H1 (cell line): ENCODE measurements around the gene BCAS3. TPM values are rescaled to one million over a fixed set of nuclear protein-coding genes. Genes with fewer than 3 reads are reported as not detected.

Experiments used
- CTCF ChIA-PET: fragments of 300-600 bp; sonication (Branson Sonifier 250); formaldehyde crosslinking; loops from one replicate; lab custom pipeline; 2021; ENCODE audit not compliant: partially characterized antibody; lab: Charles Lee
- POLR2A ChIA-PET: fragments of 300-600 bp; sonication (Branson Sonifier 250); formaldehyde crosslinking; loops from one replicate; lab custom pipeline; 2021; ENCODE audit warnings: inconsistent platforms; ENCODE audit not compliant: partially characterized antibody; lab: Charles Lee
- DNase-seq, 2 experiments: peaks; one replicate each; pipeline versions ENCODE4 v3.0.0 to v3.0.0-alpha.2; 2010 to 2022; ENCODE audit warnings: low spot score in 2 of 2, low read depth in 1 of 2, mixed read lengths in 1 of 2
- FAIRE-seq: peaks from 2 replicates; lab custom pipeline; 2011; peaks lifted over from hg19 to GRCh38; lab: Jason Lieb, UNC
- H2AFZ ChIP-seq: 2 replicates; pipeline ENCODE4 v1.8.1; 2012; ENCODE audit warnings: low read length, inconsistent platforms
- H2AK5ac ChIP-seq: 2 replicates; pipeline ENCODE4 v1.6.1; 2013; ENCODE audit warnings: low read depth, low read length
- H2BK120ac ChIP-seq: replicated peaks from 2 replicates; pipeline ENCODE3; 2013; ENCODE audit warnings: low read depth, low read length, inconsistent platforms
- H2BK12ac ChIP-seq: 2 replicates; pipeline ENCODE4 v1.6.1; 2013; ENCODE audit warnings: low read depth, low read length
- H2BK15ac ChIP-seq: 2 replicates; pipeline ENCODE4 v1.6.1; 2013; ENCODE audit warnings: low read length
- H2BK20ac ChIP-seq: 2 replicates; pipeline ENCODE4 v1.6.1; 2013; ENCODE audit warnings: low read length
- H2BK5ac ChIP-seq: 2 replicates; pipeline ENCODE4 v1.6.1; 2013; ENCODE audit warnings: low read depth, low read length
- H3K14ac ChIP-seq: 2 replicates; pipeline ENCODE4 v1.6.1; 2013; ENCODE audit warnings: inconsistent platforms; ENCODE audit not compliant: insufficient read length
- H3K18ac ChIP-seq: 2 replicates; pipeline ENCODE4 v1.6.1; 2013; ENCODE audit warnings: low read length; ENCODE audit errors: extremely low read depth
- H3K23ac ChIP-seq: 2 replicates; pipeline ENCODE4 v1.6.1; 2013; ENCODE audit warnings: inconsistent platforms; ENCODE audit not compliant: insufficient read length
- H3K23me2 ChIP-seq: 2 replicates; pipeline ENCODE4 v1.6.1; 2013; ENCODE audit warnings: low read depth, low read length
- H3K27ac ChIP-seq: 2 replicates; pipeline ENCODE4 v1.6.1; 2011; ENCODE audit warnings: low read depth, low read length, inconsistent platforms
- H3K27me3 ChIP-seq, 4 experiments: replicated peaks in 1 of 4; 1 replicate in 1 of 4; 2 replicates in 3 of 4; pipeline versions ENCODE4 v1.6.1 to v1.8.1; 2011 to 2013; ENCODE audit warnings: low read length in 3 of 4, mild to moderate bottlenecking in 3 of 4, inconsistent platforms in 2 of 4, mixed read lengths in 2 of 4, moderate library complexity in 1 of 4; ENCODE audit not compliant: control insufficient read depth in 3 of 4, insufficient read depth in 3 of 4; ENCODE audit errors: extremely low read depth in 1 of 4
- H3K36me3 ChIP-seq, 4 experiments: 2 replicates each; pipeline versions ENCODE4 v1.6.1 to v1.8.1; 2011 to 2013; ENCODE audit warnings: mild to moderate bottlenecking in 4 of 4, low read length in 3 of 4, moderate library complexity in 2 of 4, control low read depth in 1 of 4, inconsistent platforms in 1 of 4; ENCODE audit not compliant: insufficient read depth in 4 of 4, control insufficient read depth in 2 of 4
- H3K4ac ChIP-seq: replicated peaks from 2 replicates; pipeline ENCODE3; 2013; ENCODE audit warnings: low read length, low read depth, mixed read lengths, inconsistent platforms; ENCODE audit not compliant: insufficient read length
- H3K4me1 ChIP-seq, 4 experiments: replicated peaks in 1 of 4; 1 replicate in 1 of 4; 2 replicates in 3 of 4; pipeline versions ENCODE4 v1.6.1 to v1.8.1; 2011 to 2013; ENCODE audit warnings: low read length in 3 of 4, inconsistent platforms in 2 of 4, mixed read lengths in 1 of 4; ENCODE audit not compliant: insufficient read depth in 4 of 4, control insufficient read depth in 3 of 4
- H3K4me2 ChIP-seq, 2 experiments: 2 replicates each; pipeline versions ENCODE4 v1.6.1 to v1.8.1; 2011 to 2013; ENCODE audit warnings: low read depth in 2 of 2, low read length in 2 of 2, control low read depth in 1 of 2, inconsistent platforms in 1 of 2, mild to moderate bottlenecking in 1 of 2; ENCODE audit not compliant: insufficient read depth in 1 of 2
- H3K4me3 ChIP-seq, 4 experiments: fragments of 200-600, 300-600 bp in 1 of 4; sonication (generic), shearing (Covaris generic), sonication (Bioruptor Twin) in 1 of 4; 2 replicates each; pipeline versions ENCODE4 v1.5.1 to v1.8.1; 2011 to 2016; ENCODE audit warnings: low read length in 4 of 4, low read depth in 3 of 4, control low read depth in 2 of 4, inconsistent platforms in 2 of 4, mild to moderate bottlenecking in 2 of 4, mixed read lengths in 1 of 4, moderate library complexity in 1 of 4; ENCODE audit not compliant: insufficient read depth in 2 of 4; ENCODE audit errors: extremely low read depth in 1 of 4
- H3K56ac ChIP-seq: replicated peaks from 2 replicates; pipeline ENCODE3; 2013; ENCODE audit warnings: low read depth, mild to moderate bottlenecking, mixed read lengths, low read length, inconsistent platforms; ENCODE audit not compliant: insufficient read length
- H3K79me1 ChIP-seq: 2 replicates; pipeline ENCODE4 v1.6.1; 2013; ENCODE audit warnings: low read depth, low read length, control low read depth
- H3K79me2 ChIP-seq, 2 experiments: 2 replicates each; pipeline versions ENCODE4 v1.6.1 to v1.8.1; 2012 to 2013; ENCODE audit warnings: low read length in 2 of 2, mild to moderate bottlenecking in 2 of 2, inconsistent platforms in 1 of 2; ENCODE audit not compliant: insufficient read depth in 2 of 2, control insufficient read depth in 1 of 2
- H3K9ac ChIP-seq, 4 experiments: replicated peaks in 1 of 4; 1 replicate in 1 of 4; 2 replicates in 3 of 4; pipeline versions ENCODE4 v1.6.1 to v1.8.1; 2011 to 2013; ENCODE audit warnings: low read depth in 3 of 4, low read length in 3 of 4, control low read depth in 2 of 4, mild to moderate bottlenecking in 2 of 4, moderate library complexity in 2 of 4, inconsistent platforms in 1 of 4; ENCODE audit errors: extremely low read depth in 1 of 4
- H3K9me3 ChIP-seq, 2 experiments: 2 replicates each; pipeline versions ENCODE4 v1.6.1 to v1.8.1; 2012 to 2013; ENCODE audit warnings: mild to moderate bottlenecking in 2 of 2, moderate library complexity in 2 of 2, control low read depth in 1 of 2, inconsistent platforms in 1 of 2, low read depth in 1 of 2, low read length in 1 of 2, mixed read lengths in 1 of 2; ENCODE audit not compliant: insufficient read depth in 2 of 2
- H4K20me1 ChIP-seq, 2 experiments: replicated peaks in 1 of 2; 2 replicates each; pipeline versions ENCODE3 to v1.8.1; 2011 to 2013; ENCODE audit warnings: inconsistent platforms in 2 of 2, low read length in 2 of 2, mild to moderate bottlenecking in 1 of 2; ENCODE audit not compliant: insufficient read depth in 2 of 2, control insufficient read depth in 1 of 2
- H4K5ac ChIP-seq: 2 replicates; pipeline ENCODE4 v1.6.1; 2013; ENCODE audit warnings: low read length, low read depth, mixed read lengths, inconsistent platforms; ENCODE audit not compliant: insufficient read length
- H4K8ac ChIP-seq: 2 replicates; pipeline ENCODE4 v1.8.0; 2013; ENCODE audit warnings: mild to moderate bottlenecking, moderate library complexity, low read length, inconsistent platforms; ENCODE audit not compliant: insufficient read depth; ENCODE audit errors: extremely low read depth
- H4K91ac ChIP-seq: replicated peaks from 2 replicates; pipeline ENCODE3; 2013; ENCODE audit warnings: low read length, mixed read lengths, inconsistent platforms; ENCODE audit not compliant: insufficient read length
- CHD1 ChIP-seq: IDR thresholded peaks from 2 replicates; pipeline ENCODE4 v1.6.1; 2012; ENCODE audit warnings: low read depth, low read length, improper control_type of control experiment
- NANOG ChIP-seq: IDR thresholded peaks from 2 replicates; pipeline ENCODE4 v1.6.1; 2011; ENCODE audit warnings: low read length, low read depth, mild to moderate bottlenecking, inconsistent platforms; ENCODE audit not compliant: insufficient read depth, poor library complexity, severe bottlenecking
- POU5F1 ChIP-seq: IDR thresholded peaks from 2 replicates; pipeline ENCODE4 v1.6.1; 2011; ENCODE audit warnings: low read depth, mild to moderate bottlenecking, low read length, moderate library complexity
- SP1 ChIP-seq: IDR thresholded peaks from 2 replicates; pipeline ENCODE4 v1.6.1; 2011; ENCODE audit warnings: low read depth, low read length
- WGBS, 2 experiments: shearing (Covaris generic) in 1 of 2; methylation state at CpG; one replicate each; pipeline versions ENCODE4 v1.1.6 to v1.1.7; 2013 to 2015; ENCODE audit warnings: low lambda C conversion rate in 2 of 2, mixed read lengths in 2 of 2, inconsistent platforms in 1 of 2, low coverage in 1 of 2, missing lambda C conversion rate in 1 of 2; ENCODE audit not compliant: insufficient replicate concordance in 2 of 2, insufficient coverage in 1 of 2, insufficient read length in 1 of 2; ENCODE audit errors: extremely low coverage in 1 of 2, missing lambda C conversion rate in 1 of 2; 5-methylcytosine and 5-hydroxymethylcytosine counted together
- polyA plus RNA-seq, 7 experiments: library from polyadenylated mRNA; depleted of rRNA in 3 of 7; stranded (reverse) in 5 of 7; unstranded in 2 of 7; fragments of >200 nt in 5 of 7; fragments of 200-250 nt in 2 of 7; gene quantifications; 1 replicate in 5 of 7; 2 replicates in 1 of 7; 4 replicates in 1 of 7; pipeline versions ENCODE4 v1.2.1 to v1.2.3, GENCODE V29; 2011 to 2013; ENCODE audit warnings: missing spikeins in 2 of 7, mixed read lengths in 2 of 7
- total RNA-seq: library from RNA; stranded (reverse); fragmentation: NEBNext Ultra II Directional; extraction: Animal tissue kit (Norgen Biotek cat#: 25700); gene quantifications from 2 replicates; pipeline ENCODE4 v1.2.1, GENCODE V29; 2021

BCAS3 gene
- total and polyA plus RNA-seq, 2 of the 8 experiments (the other 6 are each of a cell fraction or from before 2014, with no cell fraction given) = 9.9 to 13.3 TPM

GRCh38 chr17:61245706-61246135 is 568.1 kb downstream of the BCAS3 start:
- DNase-seq = peak in 1 of 2 experiments; percentile 29
- H2BK120ac ChIP-seq = peak overlapping the region; percentile 47

More at GRCh38 chr17:61245706-61246135, 568.1 kb downstream of the BCAS3 start:
- 4% methylated on average over 3 of the region's 3 CpGs; no CpG with 5 or more reads in 1 of the 2 experiments for WGBS, 2 experiments
- ChIA-PET POLR2A (no interaction called here), CTCF (interaction anchor here (0.6 to 1.2 kb wide), 5 partner anchors 8 to 110 kb away, joined by 3 to 4 read pairs (median 3); no protein-coding TSS in a partner anchor)
- Histone ChIP-seq H3K27ac (no peak overlapping the region), H4K20me1 (no peaks in the 10 kb centered on the region), H2BK5ac (peak overlapping the region; percentile 57; the same call in 1 of the 2 replicates), H4K8ac (no peak overlapping the region), H3K4me1 (peaks cover 3 to 6% (median 4%) of the 10 kb centered on the region in 4 experiments; a peak in 4 of 7 replicates), H2BK15ac (no peak overlapping the region), H3K23ac (no peak overlapping the region), H3K36me3 (no peaks in the 10 kb centered on the region), H2AFZ (no peak overlapping the region), H3K9ac (no peak overlapping the region; a peak in 1 of 7 replicates), H3K79me2 (no peaks in the 10 kb centered on the region), H3K4me2 (peak overlapping the region; percentile 2 to 24; a peak in 2 of 4 replicates), H3K56ac (peak overlapping the region; percentile 4), H2AK5ac (no peak overlapping the region), H3K9me3 (no peaks in the 10 kb centered on the region), H3K79me1 (no peaks in the 10 kb centered on the region), H4K91ac (peak overlapping the region; percentile 77), H3K4me3 (no peak overlapping the region), H3K18ac (no peak overlapping the region), H3K23me2 (no peaks in the 10 kb centered on the region), H2BK20ac (peak overlapping the region; percentile 51; the same call in 1 of the 2 replicates), H4K5ac (peak overlapping the region; percentile 57), H2BK12ac (no peak overlapping the region), H3K4ac (peak overlapping the region; percentile 73), H3K27me3 (no peaks in the 10 kb centered on the region), H3K14ac (no peak overlapping the region)
- TF ChIP-seq CHD1 (no peak), NANOG (peak; percentile 63), SP1 (0 out of 2 replicates have a peak, but pooled peaks have one; percentile 26), POU5F1 (peak; percentile 64; the same call in 1 of the 2 replicates)
- FAIRE-seq = peak; percentile 24
